NCI-H2171 treated with DMSO at 0.1 percent for 48 hours (cell line): ENCODE results near the gene ALG10B.
"Not testable (repeated sequence)": the region's sequence is repeated elsewhere in the genome, so short reads cannot be mapped to it uniquely, and the experiment has no call there.

Experiments
- DNase-seq: peaks from one replicate; lab custom pipeline; 2025; lab: John Stamatoyannopoulos, UW

ALG10B gene

GRCh38 chr12:38316391-38317129, at the start of gene ALG10B:
Gene ALG10B, plus strand, starts transcription at chr12:38316774. Its CDS starts 120 bp downstream, at chr12:38316894.
- DNase-seq = peak; percentile 98

- no peak for DNase-seq
These were observed 48.0 kb upstream of the ALG10B start for GRCh38 chr12:38268612-38269011.

DNA sequence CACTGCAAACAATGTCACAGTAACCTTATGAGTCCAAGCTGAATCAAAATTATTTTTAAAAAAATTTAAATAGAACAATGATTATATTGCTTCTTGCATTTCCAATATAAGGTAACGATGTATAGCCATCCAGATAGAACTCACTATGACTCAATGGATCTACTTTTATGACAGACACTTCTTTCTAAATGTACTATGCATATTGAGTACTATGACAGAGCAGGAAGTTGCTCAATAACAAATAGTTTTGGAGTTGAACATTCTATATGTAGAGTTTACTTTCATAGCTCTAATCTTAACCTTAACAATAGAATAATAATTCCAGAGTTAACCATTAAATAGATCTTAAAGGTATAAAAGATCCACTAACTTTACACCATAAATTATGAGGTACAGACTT, 46.7 kb upstream of the ALG10B start:
- DNase-seq = no peak

DNA sequence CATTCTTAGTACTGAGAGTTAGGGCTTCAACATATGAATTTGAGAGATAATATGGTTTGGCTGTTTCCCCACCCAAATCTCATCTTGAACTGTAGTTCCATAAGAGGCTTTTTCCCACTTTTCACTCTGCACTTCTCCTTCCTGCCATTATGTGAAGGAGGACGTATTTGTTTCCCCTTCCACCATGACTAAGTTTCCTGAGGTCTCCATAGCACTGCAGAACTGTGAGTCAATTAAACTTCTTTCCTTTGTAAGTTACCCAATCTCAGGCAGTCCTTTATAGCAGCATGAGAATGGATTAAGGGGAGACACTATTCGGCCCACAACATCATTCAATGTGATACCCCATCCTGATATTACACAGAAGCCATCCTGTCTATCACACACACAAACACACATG, 36.8 kb upstream of the ALG10B start:
- no peak for DNase-seq

DNA sequence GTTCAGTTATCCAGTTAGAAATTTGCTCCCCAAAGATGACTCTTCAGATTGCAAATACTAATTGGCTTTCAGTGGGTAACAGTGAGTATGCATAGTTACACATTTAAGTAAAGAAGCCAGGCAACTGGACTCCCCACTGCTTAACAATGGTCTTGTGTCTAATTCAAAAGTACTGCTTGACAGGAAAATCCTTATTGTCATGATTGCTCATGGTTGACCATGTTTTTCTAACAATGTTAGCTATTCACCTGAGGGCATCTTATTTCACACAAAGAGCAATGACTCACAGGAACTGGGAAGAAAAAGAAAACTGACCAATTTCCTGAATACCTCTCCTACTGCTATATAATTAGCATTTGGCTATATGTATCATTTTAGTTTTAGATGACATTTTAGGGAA, 33.7 kb upstream of the ALG10B start:
- no peak for DNase-seq

- no peak for DNase-seq
These were observed 27.2 kb upstream of the ALG10B start for GRCh38 chr12:38289396-38289795.

DNA sequence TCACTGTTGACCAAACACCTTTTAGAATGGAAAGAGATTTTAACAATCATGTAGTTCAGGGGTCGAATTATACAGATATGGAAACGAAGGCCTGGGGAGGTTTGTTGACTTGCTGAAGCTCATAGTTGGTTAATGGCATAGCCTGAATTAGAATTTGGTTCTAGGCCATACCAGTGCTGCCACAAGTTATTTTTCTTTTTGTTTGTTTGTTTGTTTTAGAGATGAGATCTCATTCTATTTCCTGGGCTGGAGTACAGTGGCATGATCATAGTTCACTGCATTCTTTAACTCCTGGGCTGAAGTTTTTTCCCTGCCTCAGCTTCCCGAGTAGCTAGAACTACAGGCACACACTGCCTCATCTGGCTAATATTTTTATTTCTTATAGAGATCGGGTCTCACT, 25.4 kb upstream of the ALG10B start:
- DNase-seq = no peak

DNA sequence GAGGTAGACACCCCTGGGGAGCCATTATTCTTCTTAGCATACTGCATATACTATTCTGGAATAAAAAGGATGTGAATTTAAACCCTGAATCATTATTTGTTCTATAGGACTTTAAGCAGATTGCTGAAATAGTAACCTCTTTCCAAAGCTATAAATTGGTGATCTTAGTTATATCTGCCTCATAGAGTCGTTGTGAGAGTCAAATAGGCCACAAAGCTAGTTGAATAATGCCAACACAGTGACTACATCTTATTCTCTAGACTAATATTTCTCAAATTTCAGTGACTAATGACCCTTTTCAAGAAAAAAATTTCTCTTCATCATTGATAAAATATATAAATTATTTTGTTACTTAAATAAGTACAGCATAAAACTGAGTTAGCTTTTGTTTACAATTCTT, 13.6 kb upstream of the ALG10B start:
- DNase-seq = not testable (repeated sequence)

GRCh38 chr12:38321966-38322365, 5.4 kb downstream of the ALG10B start:
- not testable (repeated sequence) for DNase-seq

- no peak for DNase-seq
These were observed 8.3 kb downstream of the ALG10B start for GRCh38 chr12:38324912-38325311.

DNA sequence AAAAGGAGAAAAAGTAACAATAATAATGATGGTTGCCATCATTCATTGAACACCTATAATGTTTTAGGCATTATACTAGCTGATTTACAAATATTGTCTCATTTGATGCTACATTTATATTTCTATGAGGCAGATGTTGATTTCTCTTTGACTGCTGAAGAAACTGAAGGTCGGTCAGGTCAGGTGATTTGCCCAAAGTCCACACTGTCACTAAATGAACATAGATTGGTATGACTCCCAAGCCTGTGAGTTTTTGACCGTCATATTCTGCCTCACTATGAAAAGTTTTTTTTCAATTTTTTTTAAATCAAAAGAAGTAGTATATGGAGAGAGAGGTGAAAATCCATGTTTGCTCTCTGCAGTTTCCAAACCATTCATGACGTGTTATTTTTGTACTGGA, 10.8 kb downstream of the ALG10B start:
- DNase-seq = no peak

- DNase-seq = peak; percentile 35
These were observed 11.8 kb downstream of the ALG10B start for GRCh38 chr12:38328306-38328895.

DNA sequence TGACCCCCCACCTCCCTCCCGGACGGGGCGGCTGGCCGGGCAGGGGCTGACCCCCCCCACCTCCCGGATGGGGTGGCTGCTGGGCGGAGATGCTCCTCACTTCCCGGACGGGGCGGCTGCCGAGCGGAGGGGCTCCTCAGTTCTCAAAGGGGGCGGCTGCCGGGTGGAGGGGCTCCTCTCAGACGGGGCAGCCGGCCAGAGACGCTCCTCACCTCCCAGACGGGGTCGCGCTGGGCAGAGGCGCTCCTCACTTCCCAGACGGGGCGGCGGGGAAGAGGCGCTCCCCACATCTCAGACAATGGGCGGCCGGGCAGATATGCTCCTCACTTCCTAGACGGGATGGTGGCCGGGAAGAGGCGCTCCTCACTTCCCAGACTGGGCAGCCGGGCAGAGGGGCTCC, 13.8 kb downstream of the ALG10B start:
- DNase-seq = not testable (repeated sequence)

DNA sequence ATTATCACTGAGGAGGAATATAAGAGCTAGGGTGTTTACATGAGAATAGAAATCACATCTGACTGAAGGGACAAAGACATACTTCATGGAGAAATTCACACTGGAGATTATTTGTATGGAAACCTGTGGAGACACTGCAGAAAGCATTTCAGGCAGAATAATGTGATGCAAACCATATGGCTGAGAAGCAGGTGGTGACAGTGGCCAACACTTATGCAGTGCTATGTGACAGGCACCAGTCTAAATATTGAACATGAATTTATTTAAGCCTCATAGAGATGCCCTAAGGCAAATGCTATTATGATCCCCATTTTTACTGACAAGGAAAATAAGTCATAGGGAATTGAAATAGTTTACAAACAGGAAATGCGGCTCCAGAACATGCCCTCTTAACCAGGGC, 16.2 kb downstream of the ALG10B start:
- no peak for DNase-seq

DNA sequence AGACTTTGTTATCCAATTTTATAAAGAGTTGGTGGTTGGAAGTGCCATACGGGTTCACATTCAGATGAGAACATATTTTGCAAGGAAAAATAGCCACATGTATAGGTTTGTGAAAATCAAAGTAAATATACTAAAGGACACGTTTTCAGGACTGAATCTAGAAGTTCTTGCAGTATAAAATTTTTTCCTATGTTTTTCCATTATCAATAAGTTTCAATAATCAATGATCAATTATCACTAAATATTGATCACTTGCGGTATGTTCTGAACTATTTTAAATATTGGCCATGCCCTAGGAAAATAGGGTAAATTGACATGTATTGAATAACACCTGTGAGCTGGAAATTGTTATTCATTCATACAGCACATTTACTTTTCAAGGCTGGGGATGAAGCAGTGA, 25.9 kb downstream of the ALG10B start:
- no peak for DNase-seq

DNA sequence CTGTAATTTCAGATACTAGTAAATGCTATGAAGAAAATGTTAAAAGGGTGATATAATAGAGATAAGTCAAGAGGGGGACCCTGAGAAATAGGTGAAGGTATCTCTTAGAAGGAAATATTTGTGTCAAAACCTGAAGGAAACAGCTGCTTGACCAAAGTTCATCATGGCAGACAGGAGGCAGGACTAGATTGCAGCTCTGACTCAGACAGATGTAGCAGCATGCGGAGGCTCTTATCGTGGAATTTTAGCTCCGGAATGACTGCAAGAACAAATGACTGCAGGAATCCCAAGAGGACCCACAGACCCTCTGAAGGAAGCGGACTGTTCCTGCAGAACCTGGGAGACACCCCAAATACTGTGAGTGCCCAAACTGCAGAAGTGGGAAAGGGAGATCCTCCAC, 26.7 kb downstream of the ALG10B start:
- DNase-seq = not testable (repeated sequence)

GRCh38 chr12:38343916-38344315, 27.3 kb downstream of the ALG10B start:
- DNase-seq = not testable (repeated sequence)

- DNase-seq = no peak
These were observed 34.0 kb downstream of the ALG10B start for GRCh38 chr12:38350342-38351174.

DNA sequence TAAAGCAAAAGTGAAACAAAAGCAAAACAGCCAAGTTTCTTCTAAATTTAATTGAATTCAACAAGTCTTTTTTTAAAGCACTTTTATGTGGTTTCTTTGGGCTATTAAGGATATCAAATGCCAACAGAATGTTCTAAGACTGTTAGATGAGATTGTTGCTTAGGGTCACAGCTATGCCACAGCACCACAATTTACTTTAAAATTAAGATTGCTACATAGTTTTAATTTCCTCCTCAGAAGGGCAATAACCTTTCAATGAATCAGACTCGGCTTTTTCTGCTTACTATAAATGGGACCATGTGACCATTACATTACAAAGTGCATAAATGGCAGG, 34.6 kb downstream of the ALG10B start:
- not testable (repeated sequence) for DNase-seq

DNA sequence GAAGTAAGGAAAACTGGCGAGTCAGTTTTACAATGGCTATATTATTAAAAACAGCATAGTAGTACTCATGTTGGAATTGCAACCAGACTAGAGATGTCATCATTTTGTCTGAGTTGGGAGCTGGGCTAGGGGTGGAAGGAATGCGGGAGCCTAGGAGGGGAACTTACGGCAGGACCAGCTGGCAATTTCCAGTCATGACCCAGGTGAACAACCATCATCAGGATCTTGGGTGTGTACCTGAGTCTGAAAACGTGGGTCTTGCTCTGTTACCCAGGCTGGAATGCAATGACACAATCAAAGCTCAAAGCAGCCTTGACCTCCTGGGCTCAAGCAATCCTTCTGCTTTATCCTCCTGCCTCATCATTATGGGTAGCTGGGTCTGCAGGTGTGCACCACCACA, 50.9 kb downstream of the ALG10B start:
- no peak for DNase-seq

DNA sequence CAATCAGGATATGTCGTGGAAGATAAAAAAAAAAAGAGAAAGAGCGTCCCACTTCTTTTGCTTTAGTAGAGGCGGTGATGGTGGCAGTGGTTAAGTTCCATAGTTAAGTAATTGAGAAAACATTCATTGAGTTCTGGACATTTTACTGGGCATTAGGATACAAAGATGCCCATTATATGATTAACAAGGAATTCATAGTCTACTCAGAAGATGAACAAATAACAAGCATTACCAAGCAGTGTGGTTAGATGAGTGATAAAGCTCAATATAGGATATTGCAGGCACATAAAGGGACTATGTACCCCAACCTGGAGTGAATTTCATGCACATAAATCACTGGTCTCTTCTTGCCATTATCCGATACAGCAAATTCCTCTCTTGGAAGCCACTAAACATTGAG, 53.7 kb downstream of the ALG10B start:
- DNase-seq = no peak

DNA sequence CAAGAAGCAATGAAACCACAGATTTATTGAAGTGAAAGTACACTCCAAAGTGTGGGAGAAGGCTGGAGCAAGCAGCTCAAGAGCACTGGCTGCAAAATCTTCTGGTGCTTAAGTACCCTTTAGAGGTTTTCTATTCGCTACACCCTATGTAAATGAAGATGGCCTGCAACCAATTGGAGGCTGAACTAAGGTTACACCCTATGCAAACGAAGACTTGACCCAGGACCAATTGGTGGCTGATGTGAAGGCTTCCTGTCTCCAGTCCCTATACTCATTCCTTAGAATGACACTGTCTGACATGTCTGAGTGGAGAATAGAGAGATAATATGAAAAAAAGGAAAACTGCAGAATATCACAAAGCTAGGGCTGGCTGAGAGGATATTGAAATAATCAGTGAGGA, 57.2 kb downstream of the ALG10B start:
- no peak for DNase-seq

GRCh38 chr12:38374751-38375150, 58.2 kb downstream of the ALG10B start:
- DNase-seq = no peak
